PC-9 (cell line): ENCODE measurements around the gene GPATCH2.

Experiments
- EZH2 ChIP-seq: fragments of 200-600 bp; sonication (generic); IDR thresholded peaks from 2 replicates; pipeline ENCODE4 v1.8.0; 2017; ENCODE audit warnings: antibody characterized with exemption, low read depth
- TF ChIP-seq, protein P1 (sequence below): fragments of 200-600 bp; sonication (generic); conservative IDR thresholded peaks from 2 replicates; pipeline ENCODE4 v1.6.1; 2017; ENCODE audit warnings: mixed run types, antibody characterized with exemption, mild to moderate bottlenecking, moderate library complexity

DNA sequence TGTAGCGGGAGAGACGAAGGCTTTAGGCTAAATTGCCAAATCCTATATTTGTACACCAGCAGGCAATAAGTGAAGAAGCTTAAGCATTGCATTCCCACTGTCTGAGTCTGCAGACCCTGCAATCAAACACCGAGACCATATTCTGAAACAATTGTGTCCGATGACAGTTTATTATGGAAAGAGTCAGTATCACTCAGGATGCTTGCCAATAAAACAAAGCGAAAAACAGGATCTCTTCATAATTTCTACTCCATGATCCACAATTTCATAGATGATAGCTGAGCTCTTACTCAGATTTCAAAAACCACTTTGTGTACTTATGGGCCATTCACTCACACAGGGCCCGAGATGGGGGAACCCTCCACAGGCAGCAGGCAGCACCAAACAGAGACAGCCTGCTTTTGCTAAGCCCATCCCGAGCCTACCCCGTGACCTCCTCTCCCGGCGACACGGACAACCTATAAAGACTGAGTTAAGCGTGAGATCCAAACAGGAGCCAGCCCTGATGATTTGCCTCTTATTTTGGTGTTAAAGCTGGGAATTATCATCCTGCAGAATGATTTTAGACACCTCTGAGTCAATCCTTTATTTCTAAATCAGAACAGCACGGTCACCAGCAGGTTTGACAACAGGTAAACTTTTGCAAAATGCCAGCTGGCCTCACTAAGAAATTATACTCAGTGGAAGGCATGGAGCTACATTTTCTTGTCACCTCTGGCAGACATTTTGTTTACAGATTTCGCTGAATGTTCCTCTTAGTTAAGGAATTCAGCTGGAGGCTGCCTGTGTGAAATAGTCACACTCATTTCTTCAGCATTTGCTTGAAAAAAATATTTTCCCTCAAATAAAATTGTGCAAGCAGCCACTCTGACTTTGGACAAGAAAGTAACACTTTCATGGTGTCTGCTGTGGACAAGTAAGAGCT, 212.4 kb downstream of the GPATCH2 start:
- TF ChIP-seq, protein P1, sequence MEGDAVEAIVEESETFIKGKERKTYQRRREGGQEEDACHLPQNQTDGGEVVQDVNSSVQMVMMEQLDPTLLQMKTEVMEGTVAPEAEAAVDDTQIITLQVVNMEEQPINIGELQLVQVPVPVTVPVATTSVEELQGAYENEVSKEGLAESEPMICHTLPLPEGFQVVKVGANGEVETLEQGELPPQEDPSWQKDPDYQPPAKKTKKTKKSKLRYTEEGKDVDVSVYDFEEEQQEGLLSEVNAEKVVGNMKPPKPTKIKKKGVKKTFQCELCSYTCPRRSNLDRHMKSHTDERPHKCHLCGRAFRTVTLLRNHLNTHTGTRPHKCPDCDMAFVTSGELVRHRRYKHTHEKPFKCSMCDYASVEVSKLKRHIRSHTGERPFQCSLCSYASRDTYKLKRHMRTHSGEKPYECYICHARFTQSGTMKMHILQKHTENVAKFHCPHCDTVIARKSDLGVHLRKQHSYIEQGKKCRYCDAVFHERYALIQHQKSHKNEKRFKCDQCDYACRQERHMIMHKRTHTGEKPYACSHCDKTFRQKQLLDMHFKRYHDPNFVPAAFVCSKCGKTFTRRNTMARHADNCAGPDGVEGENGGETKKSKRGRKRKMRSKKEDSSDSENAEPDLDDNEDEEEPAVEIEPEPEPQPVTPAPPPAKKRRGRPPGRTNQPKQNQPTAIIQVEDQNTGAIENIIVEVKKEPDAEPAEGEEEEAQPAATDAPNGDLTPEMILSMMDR = no peak
- TF ChIP-seq EZH2 = no peak
